IPS DF 6.9 (cell line): Measurements from ENCODE around the gene SPHK2.
A peak's percentile ranks its signal among the peaks of the same experiment; 100 is the strongest.
"Not testable (repeated sequence)": the region's sequence is repeated elsewhere in the genome, so short reads cannot be mapped to it uniquely, and the experiment has no call there.

Source experiments
- DNase-seq: peaks from one replicate; pipeline ENCODE4 v3.0.0-alpha.2; 2013; ENCODE audit warnings: low read depth, low spot score
- H3K27ac ChIP-seq: one replicate; pipeline ENCODE4 v1.5.1; 2013; ENCODE audit warnings: low read length, control low read depth
- H3K27me3 ChIP-seq: 2 replicates; pipeline ENCODE4 v1.6.1; 2013; ENCODE audit warnings: mild to moderate bottlenecking, low read length; ENCODE audit not compliant: control insufficient read depth, insufficient read depth
- H3K36me3 ChIP-seq: 2 replicates; pipeline ENCODE4 v1.6.1; 2013; ENCODE audit warnings: low read length; ENCODE audit not compliant: control insufficient read depth, insufficient read depth
- H3K4me1 ChIP-seq: 2 replicates; pipeline ENCODE4 v1.6.1; 2013; ENCODE audit warnings: low read length; ENCODE audit not compliant: control insufficient read depth, insufficient read depth
- H3K4me3 ChIP-seq: 2 replicates; pipeline ENCODE4 v1.5.1; 2013; ENCODE audit warnings: mild to moderate bottlenecking, low read length
- H3K9me3 ChIP-seq: 2 replicates; pipeline ENCODE4 v1.6.1; 2013; ENCODE audit warnings: low read length, inconsistent platforms; ENCODE audit not compliant: control insufficient read depth, insufficient read depth
- WGBS: extraction: QIAGEN DNeasy Blood & Tissue Kit; methylation state at CpG from one replicate; pipeline ENCODE4 v1.1.7; 2013; ENCODE audit warnings: mixed read lengths, missing lambda C conversion rate; ENCODE audit not compliant: insufficient read length, insufficient coverage; 5-methylcytosine and 5-hydroxymethylcytosine counted together

SPHK2 gene, protein sequence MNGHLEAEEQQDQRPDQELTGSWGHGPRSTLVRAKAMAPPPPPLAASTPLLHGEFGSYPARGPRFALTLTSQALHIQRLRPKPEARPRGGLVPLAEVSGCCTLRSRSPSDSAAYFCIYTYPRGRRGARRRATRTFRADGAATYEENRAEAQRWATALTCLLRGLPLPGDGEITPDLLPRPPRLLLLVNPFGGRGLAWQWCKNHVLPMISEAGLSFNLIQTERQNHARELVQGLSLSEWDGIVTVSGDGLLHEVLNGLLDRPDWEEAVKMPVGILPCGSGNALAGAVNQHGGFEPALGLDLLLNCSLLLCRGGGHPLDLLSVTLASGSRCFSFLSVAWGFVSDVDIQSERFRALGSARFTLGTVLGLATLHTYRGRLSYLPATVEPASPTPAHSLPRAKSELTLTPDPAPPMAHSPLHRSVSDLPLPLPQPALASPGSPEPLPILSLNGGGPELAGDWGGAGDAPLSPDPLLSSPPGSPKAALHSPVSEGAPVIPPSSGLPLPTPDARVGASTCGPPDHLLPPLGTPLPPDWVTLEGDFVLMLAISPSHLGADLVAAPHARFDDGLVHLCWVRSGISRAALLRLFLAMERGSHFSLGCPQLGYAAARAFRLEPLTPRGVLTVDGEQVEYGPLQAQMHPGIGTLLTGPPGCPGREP

DNA sequence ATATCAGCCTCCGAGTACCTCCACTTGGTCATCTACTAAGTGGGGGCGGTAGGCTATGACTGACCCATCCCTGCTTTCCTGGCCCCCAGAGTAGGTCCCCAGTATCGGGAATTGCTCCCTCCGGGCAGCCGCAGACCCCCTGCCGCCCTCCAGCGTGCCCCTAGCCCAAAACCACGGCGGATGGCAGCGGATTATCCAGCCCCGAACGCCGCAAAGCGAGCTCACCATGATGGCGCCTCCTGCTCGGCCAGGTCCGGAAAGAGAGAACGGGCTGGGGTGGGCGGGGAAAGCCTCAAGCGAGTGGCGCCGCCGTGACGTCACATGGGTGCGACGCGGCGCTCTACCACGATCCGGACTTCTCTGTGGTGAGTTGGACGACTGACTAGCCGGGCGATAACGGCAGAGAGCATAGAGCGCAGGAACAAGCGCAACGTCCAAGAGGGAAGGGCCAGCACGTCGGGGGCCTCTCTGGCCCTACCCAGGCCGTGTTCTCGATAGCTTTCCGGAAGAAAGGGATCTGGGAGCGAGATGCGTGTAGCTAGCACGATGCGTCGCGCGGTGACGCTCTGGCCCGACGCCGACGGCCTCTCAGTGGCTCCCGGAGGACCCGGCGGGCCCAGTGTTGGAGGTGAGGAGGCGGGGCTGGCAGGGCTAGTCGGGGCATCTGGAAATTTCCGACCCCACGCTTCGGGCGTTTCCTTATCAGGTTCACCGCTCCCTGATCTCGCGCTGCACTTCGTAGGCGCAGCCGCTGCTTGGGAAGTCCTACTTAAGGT lies at the start of gene SPHK2, which contains the start of gene RPL18:
Gene SPHK2 (plus strand): TSS at position 591 of the 776 bp plus-strand sequence. CDS start 1,009 bp downstream, outside the sequence.
Gene RPL18 (minus strand): TSS at position 263 of the 776 bp plus-strand sequence. CDS start 35 bp downstream, at position 228.
- peak; percentile 98 for DNase-seq
- H3K4me3 ChIP-seq, result peak within 1 kb of the TSS; percentile 97
- peaks cover 21% of the 10 kb centered on the region for H3K36me3 ChIP-seq
- no peaks in the 10 kb centered on the region for H3K27me3 ChIP-seq
- no peaks in the 10 kb centered on the region for H3K9me3 ChIP-seq
- no CpG with 5 or more reads among the region's 69 CpGs for WGBS
- no peak within 1 kb of the TSS for H3K27ac ChIP-seq
- peaks cover 3% of the 10 kb centered on the region for H3K4me1 ChIP-seq

DNA sequence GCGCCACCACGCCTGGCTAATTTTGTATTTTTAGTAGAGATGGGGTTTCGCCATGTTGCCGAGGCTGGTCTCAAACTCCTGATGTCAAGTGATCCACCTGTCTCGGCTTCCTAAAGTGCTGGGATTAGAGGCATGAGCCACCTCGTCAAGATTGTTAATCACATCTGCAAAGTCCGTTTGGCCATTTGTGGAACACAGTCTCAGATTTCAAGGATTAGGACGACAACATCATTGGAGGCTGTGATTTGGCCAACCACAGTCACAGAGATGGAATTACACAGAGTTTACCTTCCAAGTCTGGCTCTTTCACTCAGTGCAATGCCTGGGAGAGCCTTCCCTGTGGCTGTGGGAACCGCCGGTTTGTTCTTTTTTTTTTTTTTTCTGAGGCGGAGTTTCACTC lies 49.5 kb upstream of the SPHK2 start:
- Histone ChIP-seq H3K4me3 (no peak overlapping the region), H3K4me1 (peaks cover 5% of the 10 kb centered on the region), H3K27me3 (no peaks in the 10 kb centered on the region), H3K9me3 (no peaks in the 10 kb centered on the region), H3K36me3 (no peaks in the 10 kb centered on the region), H3K27ac (no peak overlapping the region)
- DNase-seq, result no peak
- no CpG with 5 or more reads among the region's 11 CpGs for WGBS

- no peak for DNase-seq
- Histone ChIP-seq H3K36me3 (no peaks in the 10 kb centered on the region), H3K27ac (no peak overlapping the region), H3K27me3 (no peaks in the 10 kb centered on the region), H3K4me1 (peaks cover 5% of the 10 kb centered on the region), H3K9me3 (no peaks in the 10 kb centered on the region), H3K4me3 (no peak overlapping the region)
- no CpG with 5 or more reads among the region's 5 CpGs for WGBS
These were observed 47.7 kb upstream of the SPHK2 start for GRCh38 chr19:48571378-48572162.

GRCh38 chr19:48573163-48573505 lies 46.2 kb upstream of the SPHK2 start:
- H3K27me3 ChIP-seq, result no peaks in the 10 kb centered on the region
- H3K4me1 ChIP-seq, result peaks cover 5% of the 10 kb centered on the region
- no peak for DNase-seq
- no peak overlapping the region for H3K4me3 ChIP-seq
- no peaks in the 10 kb centered on the region for H3K36me3 ChIP-seq
- H3K9me3 ChIP-seq, result no peaks in the 10 kb centered on the region
- WGBS, result no CpG with 5 or more reads among the region's 12 CpGs
- H3K27ac ChIP-seq, result no peak overlapping the region

- no peak overlapping the region for H3K27ac ChIP-seq
- no peak overlapping the region for H3K4me3 ChIP-seq
- peaks cover 2% of the 10 kb centered on the region; the same call in 1 of the 2 replicates for H3K4me1 ChIP-seq
- no CpG with 5 or more reads among the region's 23 CpGs for WGBS
- no peaks in the 10 kb centered on the region for H3K36me3 ChIP-seq
- no peaks in the 10 kb centered on the region for H3K27me3 ChIP-seq
- DNase-seq, result no peak
- no peaks in the 10 kb centered on the region for H3K9me3 ChIP-seq
These were observed 43.2 kb upstream of the SPHK2 start for GRCh38 chr19:48575931-48576622.

DNA sequence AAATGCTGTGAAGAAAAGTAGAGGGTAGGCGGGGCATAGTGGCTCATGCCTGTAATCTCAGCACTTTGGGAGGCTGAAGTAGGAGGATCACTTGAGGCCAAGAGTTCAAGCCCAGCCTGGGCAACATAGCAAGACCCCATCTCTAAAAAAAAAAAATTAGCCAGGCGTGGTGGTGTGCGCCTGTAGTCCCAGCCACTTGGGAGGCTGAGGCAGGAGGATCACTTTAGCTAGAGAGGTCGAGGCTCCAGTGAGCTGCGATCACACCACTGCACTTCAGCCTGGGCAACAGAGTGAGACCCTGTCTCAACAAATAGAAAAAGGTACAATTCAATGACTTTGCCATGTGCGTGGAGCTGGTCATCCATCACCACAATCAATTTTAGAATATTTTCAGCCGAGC lies 41.4 kb upstream of the SPHK2 start:
- not testable (repeated sequence) for H3K4me1 ChIP-seq, H3K4me3 ChIP-seq, DNase-seq, H3K36me3 ChIP-seq, H3K9me3 ChIP-seq, H3K27me3 ChIP-seq, H3K27ac ChIP-seq
- no CpG with 5 or more reads among the region's 7 CpGs for WGBS

DNA sequence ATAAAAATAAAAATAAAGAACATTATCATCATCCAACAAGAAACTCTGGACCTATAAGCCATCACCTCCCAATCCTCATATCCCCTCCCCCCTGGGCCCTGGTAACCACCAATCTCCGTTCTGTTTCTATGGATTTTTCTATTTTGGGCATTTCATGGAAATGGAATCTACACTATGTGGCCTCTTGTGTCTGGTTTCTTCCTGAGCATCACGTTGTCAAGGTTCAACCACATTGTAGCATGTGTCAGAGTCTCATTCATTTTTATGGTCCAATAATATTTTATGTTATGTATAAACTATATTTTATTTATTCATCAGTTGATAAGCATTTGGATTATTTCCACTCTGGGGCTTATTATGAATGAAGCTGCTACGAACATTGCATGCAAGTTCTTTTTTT lies 40.4 kb upstream of the SPHK2 start:
- WGBS, result no CpG with 5 or more reads among the region's 3 CpGs
- no peaks in the 10 kb centered on the region for H3K36me3 ChIP-seq
- no peaks in the 10 kb centered on the region for H3K4me1 ChIP-seq
- no peak overlapping the region for H3K27ac ChIP-seq
- no peaks in the 10 kb centered on the region for H3K9me3 ChIP-seq
- no peak for DNase-seq
- H3K4me3 ChIP-seq, result no peak overlapping the region
- no peaks in the 10 kb centered on the region for H3K27me3 ChIP-seq

DNA sequence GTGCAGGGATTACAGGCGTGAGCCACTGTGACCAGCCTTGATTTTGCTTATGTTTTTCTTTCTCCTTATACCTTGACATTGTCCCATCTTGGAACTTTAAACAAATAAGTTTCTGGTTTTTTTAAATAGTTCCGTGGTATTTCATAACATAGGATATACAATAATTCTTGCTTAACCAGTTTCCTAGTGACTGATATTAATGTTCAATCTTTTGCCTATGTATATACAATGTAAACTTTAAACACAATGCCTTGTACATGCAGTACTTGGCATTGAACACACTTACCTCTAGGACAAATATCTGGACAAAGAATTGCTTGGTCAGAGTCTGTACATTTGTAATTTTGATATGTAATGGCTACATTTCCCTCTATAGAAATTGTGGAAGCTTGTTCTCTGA lies 37.1 kb upstream of the SPHK2 start:
- no peaks in the 10 kb centered on the region for H3K36me3 ChIP-seq
- WGBS, result no CpG with 5 or more reads among the region's 2 CpGs
- no peaks in the 10 kb centered on the region for H3K9me3 ChIP-seq
- no peak for DNase-seq
- no peak overlapping the region for H3K27ac ChIP-seq
- H3K4me3 ChIP-seq, result no peak overlapping the region
- no peaks in the 10 kb centered on the region for H3K27me3 ChIP-seq
- H3K4me1 ChIP-seq, result no peaks in the 10 kb centered on the region

- Histone ChIP-seq H3K9me3 (no peaks in the 10 kb centered on the region), H3K36me3 (no peaks in the 10 kb centered on the region), H3K27ac (no peak overlapping the region), H3K4me3 (no peak overlapping the region), H3K4me1 (no peaks in the 10 kb centered on the region), H3K27me3 (no peaks in the 10 kb centered on the region)
- WGBS, result no CpG with 5 or more reads among the region's 3 CpGs
- no peak for DNase-seq
These were observed 31.9 kb upstream of the SPHK2 start for GRCh38 chr19:48587387-48587786.
